ENCODE data around the gene MRM3.
"Not testable (repeated sequence)": the region's sequence is repeated elsewhere in the genome, so short reads cannot be mapped to it uniquely, and the experiment has no call there.

MRM3 gene

DNA sequence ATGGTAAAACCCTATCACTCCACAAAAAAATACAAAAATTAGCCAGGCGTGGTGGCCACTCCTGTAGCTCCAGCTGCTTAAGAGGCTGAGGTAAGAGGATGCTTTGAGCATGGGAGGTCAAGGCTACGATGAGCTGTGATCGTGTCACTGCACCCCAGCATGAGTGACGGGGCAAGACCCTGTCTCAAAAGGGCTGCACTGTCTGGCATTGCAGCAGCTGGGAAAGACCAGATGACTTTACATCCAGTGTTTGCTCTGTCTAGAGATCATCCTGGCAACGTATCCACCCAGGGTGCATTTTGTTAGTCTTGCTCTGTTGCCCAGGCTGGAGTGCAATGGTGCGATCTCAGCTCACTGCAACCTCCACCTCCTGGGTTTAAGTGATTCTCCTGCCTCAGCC, 52.0 kb downstream of the MRM3 start:
- H3K9me3 Mint-ChIP-seq, result peaks cover 3 to 5% of the 10 kb centered on the region in 2 donors

DNA sequence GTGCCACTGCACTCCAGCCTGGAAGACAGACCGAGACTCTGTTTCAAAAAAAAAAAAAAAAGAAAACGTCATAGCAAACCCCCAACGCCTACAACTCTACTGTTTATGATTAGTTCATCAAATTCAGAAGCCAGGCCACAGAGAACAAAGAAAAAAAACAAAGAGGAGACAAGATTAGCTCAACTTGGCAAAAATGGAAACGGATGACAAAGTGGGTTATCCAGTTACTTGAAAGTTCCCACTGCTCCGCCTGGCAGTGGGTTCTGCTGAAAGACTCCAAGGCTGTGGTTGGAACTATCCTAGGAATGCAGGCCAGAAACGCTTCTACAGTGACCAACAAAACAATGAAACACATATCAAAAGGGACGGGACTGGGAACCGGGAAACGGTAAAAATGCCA, 53.1 kb downstream of the MRM3 start:
- Mint-ChIP-seq H3K9me3 (peaks cover 0 to 1% of the 10 kb centered on the region in 2 donors), H3K27me3 (peaks cover 0 to 18% of the 10 kb centered on the region in 2 donors), H3K27ac (no peak overlapping the region), H3K36me3 (peaks cover 0 to 1% of the 10 kb centered on the region in 2 donors), H3K4me1 (no peaks in the 10 kb centered on the region), H3K4me3 (no peak overlapping the region)
- DNase-seq (no peak), ATAC-seq (replicated peaks) (no peak)

More for the DNA sequence above, 52.0 kb downstream of the MRM3 start:
- DNase-seq, result no peak
- Mint-ChIP-seq H3K36me3 (peaks cover 0 to 4% of the 10 kb centered on the region in 2 donors), H3K27ac (no peak overlapping the region), H3K27me3 (peaks cover 4 to 22% of the 10 kb centered on the region in 2 donors), H3K4me1 (no peaks in the 10 kb centered on the region), H3K4me3 (no peak overlapping the region)
- no peak for ATAC-seq (replicated peaks)

DNA sequence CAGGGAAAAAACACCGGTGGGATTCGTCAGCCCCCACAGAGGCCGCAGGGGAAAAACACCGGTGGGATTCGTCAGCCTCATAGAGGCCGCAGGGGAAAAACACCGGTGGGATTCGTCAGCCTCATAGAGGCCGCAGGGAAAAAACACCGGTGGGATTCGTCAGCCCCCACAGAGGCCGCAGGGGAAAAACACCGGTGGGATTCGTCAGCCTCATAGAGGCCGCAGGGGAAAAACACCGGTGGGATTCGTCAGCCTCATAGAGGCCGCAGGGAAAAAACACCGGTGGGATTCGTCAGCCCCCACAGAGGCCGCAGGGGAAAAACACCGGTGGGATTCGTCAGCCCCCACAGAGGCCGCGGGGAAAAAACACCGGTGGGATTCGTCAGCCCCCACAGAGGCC, 53.6 kb downstream of the MRM3 start:
- not testable (repeated sequence) for DNase-seq; H3K36me3 Mint-ChIP-seq; H3K9me3 Mint-ChIP-seq; H3K4me3 Mint-ChIP-seq; ATAC-seq (replicated peaks); H3K27ac Mint-ChIP-seq; H3K4me1 Mint-ChIP-seq
- peaks cover 0 to 16% of the 10 kb centered on the region in 2 donors for H3K27me3 Mint-ChIP-seq

DNA sequence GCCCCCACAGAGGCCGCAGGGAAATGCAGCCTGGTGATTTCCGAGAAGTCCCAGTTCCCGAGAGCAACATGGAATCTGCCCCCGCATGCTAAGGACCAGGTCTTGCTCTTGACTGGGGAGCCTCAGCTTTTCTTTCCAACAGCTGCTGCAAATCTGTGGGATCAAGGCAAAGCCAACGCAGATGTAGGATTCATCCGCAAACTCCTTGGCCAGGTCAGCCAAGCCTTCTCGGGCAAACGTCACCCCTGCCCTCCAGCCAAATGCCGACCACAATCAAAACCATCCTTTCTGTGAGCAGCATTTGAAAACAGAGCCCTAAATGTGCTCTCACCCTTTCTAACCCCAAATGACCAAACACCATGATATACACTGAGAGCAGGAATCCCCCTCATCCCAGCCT, 54.0 kb downstream of the MRM3 start:
- no peaks in the 10 kb centered on the region for H3K36me3 Mint-ChIP-seq
- H3K9me3 Mint-ChIP-seq, result peaks cover 0 to 1% of the 10 kb centered on the region in 2 donors
- H3K4me3 Mint-ChIP-seq, result no peak overlapping the region
- DNase-seq (no peak), ATAC-seq (replicated peaks) (no peak)
- no peak overlapping the region for H3K27ac Mint-ChIP-seq
- no peaks in the 10 kb centered on the region for H3K4me1 Mint-ChIP-seq
- peaks cover 0 to 16% of the 10 kb centered on the region in 2 donors for H3K27me3 Mint-ChIP-seq

DNA sequence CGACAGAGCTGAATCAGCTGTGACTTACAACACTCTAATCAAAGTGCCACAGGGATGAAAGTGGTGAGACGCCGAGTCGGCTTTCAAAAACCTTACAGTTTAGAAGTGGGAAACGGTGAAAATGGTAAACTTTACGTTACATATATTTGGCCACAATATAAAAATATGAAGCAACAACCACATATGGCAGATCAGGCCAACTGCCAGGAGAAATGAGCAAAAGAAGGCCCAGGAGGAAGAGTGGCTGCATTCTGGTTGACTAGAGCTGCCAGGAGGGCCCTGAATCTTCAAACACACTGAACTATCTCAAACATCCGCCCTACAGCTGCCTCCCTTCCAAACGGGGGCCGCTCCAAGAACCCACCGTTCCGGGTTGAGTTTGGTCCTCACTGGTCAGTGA, 56.3 kb downstream of the MRM3 start:
- Mint-ChIP-seq H3K4me3 (no peak overlapping the region), H3K9me3 (no peaks in the 10 kb centered on the region), H3K4me1 (no peaks in the 10 kb centered on the region), H3K27me3 (peaks cover 4 to 14% of the 10 kb centered on the region in 2 donors), H3K36me3 (no peaks in the 10 kb centered on the region), H3K27ac (no peak overlapping the region)
- no peak for DNase-seq
- no peak for ATAC-seq (replicated peaks)

DNA sequence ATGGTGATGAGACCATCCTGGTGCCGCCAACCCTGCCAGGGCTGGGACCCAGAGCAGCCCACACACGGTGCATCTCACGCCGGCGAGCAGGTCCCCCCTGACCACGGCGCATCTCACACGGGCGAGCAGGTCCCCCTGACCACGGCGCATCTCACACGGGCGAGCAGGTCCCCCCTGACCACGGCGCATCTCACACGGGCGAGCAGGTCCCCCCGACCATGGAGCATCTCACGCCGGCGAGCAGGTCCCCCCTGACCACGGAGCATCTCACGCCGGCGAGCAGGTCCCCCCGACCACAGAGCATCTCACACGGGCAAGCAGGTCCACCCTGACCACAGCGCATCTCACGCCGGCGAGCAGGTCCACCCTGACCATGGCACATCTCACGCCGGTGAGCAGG, 59.2 kb downstream of the MRM3 start:
- H3K4me3 Mint-ChIP-seq, result no peak overlapping the region
- H3K9me3 Mint-ChIP-seq, result no peaks in the 10 kb centered on the region
- H3K4me1 Mint-ChIP-seq, result no peaks in the 10 kb centered on the region
- H3K27me3 Mint-ChIP-seq, result peaks cover 21 to 29% of the 10 kb centered on the region in 2 donors
- ATAC-seq (replicated peaks) (no peak), DNase-seq (no peak)
- H3K36me3 Mint-ChIP-seq, result no peaks in the 10 kb centered on the region
- H3K27ac Mint-ChIP-seq, result no peak overlapping the region
